ENCODE data around the gene ATP6V0D1. TPM values are rescaled to one million over a fixed set of nuclear protein-coding genes. Genes with fewer than 3 reads are reported as not detected.
A peak's percentile ranks its signal among the peaks of the same experiment; 100 is the strongest.

The ATP6V0D1 gene
- total and polyA plus RNA-seq, 2 experiments from 2014 or later = 20.6 to 68.7 TPM

DNA sequence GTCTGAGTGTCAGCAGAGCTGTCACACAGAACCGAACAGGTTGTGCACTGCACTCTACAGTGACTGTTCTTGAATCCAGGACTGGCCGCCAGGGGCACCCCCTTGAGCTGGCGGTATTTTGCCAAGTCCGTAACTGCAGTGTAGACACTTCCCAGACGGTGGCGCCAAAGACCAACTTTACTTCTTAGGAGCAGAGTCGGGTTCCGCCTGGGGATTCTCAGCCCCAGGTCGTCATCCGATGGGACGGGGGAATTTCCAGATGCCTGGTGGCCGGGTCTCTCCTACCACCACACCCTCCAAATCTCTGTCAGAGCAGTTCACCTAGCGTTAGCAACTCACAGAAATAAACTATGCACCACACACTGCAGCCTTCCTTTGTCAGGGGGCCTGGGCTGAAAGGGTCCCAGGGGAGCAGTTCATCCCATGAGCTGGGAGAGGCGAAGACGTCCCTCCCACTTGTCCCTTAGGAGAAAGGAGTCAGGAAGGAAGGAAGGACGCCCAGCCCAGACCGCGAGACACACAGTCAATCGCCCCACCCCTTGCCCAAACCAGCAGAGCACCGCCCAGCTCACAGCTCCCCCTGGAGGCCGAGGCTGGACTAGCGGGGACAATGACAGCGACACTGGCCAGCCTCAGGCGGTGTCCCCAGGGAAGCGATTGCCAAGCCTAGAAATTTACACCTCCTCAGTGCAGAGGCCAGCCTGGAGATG lies 40.3 kb upstream of the ATP6V0D1 start:
- Mint-ChIP-seq H3K36me3 (ENCODE audit: low read depth) (no peaks in the 10 kb centered on the region), H3K4me1 (no peaks in the 10 kb centered on the region; the same call in 1 of the 3 replicates), H3K4me3 (peak overlapping the region; percentile 75), H3K27me3 (ENCODE audit: insufficient read depth, low read depth, poor library complexity) (peaks cover 64% of the 10 kb centered on the region), H3K27ac (peak overlapping the region; percentile 95), H3K9me3 (no peaks in the 10 kb centered on the region; the same call in 2 of the 3 replicates)
- no peaks in the 10 kb centered on the region for H4K20me1 ChIP-seq (replicated peaks; ENCODE audit: insufficient read depth)
- ATAC-seq = peak; percentile 84
- TF ChIP-seq ZNF331 (CRISPR knock-in tag; IDR thresholded peaks at IDR 0.05; ENCODE audit: low read depth) = no peak
- no peak for TF ChIP-seq EZH2 (IDR thresholded peaks at IDR 0.05; ENCODE audit: low read depth, unreplicated experiment)
- TF ChIP-seq CREB1 (CRISPR knock-in tag; IDR thresholded peaks at IDR 0.05; ENCODE audit: low read depth) = peak; percentile 30; the same call in 1 of the 2 replicates
- TF ChIP-seq POLR2AphosphoS5 (IDR thresholded peaks at IDR 0.05; ENCODE audit: low read depth) = peak; percentile 52; the same call in 1 of the 2 replicates
- TF ChIP-seq, protein P1, sequence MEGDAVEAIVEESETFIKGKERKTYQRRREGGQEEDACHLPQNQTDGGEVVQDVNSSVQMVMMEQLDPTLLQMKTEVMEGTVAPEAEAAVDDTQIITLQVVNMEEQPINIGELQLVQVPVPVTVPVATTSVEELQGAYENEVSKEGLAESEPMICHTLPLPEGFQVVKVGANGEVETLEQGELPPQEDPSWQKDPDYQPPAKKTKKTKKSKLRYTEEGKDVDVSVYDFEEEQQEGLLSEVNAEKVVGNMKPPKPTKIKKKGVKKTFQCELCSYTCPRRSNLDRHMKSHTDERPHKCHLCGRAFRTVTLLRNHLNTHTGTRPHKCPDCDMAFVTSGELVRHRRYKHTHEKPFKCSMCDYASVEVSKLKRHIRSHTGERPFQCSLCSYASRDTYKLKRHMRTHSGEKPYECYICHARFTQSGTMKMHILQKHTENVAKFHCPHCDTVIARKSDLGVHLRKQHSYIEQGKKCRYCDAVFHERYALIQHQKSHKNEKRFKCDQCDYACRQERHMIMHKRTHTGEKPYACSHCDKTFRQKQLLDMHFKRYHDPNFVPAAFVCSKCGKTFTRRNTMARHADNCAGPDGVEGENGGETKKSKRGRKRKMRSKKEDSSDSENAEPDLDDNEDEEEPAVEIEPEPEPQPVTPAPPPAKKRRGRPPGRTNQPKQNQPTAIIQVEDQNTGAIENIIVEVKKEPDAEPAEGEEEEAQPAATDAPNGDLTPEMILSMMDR (conservative IDR thresholded peaks at IDR 0.05; ENCODE audit: low read depth in 2 of 2) = peak; percentile 76 to 99
- H3K4me3 ChIP-seq = peak overlapping the region; percentile 58
- peak; percentile 99 for DNase-seq (ENCODE audit: low spot score)
- peaks cover 60% of the 10 kb centered on the region for H3K27me3 ChIP-seq (ENCODE audit: insufficient read depth)
- H3F3A ChIP-seq (replicated peaks; ENCODE audit: low read depth) = no peaks in the 10 kb centered on the region
- H3K9me2 ChIP-seq (ENCODE audit: insufficient read depth) = no peaks in the 10 kb centered on the region
- H2AFZ ChIP-seq = peak overlapping the region; percentile 77
- H3K36me3 ChIP-seq (ENCODE audit: insufficient read depth) = no peaks in the 10 kb centered on the region
- H3K4me1 ChIP-seq (ENCODE audit: insufficient read depth) = peaks cover 2% of the 10 kb centered on the region; the same call in 1 of the 2 replicates
- peak overlapping the region; percentile 78; the same call in 1 of the 2 replicates for H3K27ac ChIP-seq (ENCODE audit: low read depth)
- peak overlapping the region; percentile 83 for H3K4me2 ChIP-seq
- no peaks in the 10 kb centered on the region for H3K79me2 ChIP-seq (replicated peaks; ENCODE audit: insufficient read depth)

DNA sequence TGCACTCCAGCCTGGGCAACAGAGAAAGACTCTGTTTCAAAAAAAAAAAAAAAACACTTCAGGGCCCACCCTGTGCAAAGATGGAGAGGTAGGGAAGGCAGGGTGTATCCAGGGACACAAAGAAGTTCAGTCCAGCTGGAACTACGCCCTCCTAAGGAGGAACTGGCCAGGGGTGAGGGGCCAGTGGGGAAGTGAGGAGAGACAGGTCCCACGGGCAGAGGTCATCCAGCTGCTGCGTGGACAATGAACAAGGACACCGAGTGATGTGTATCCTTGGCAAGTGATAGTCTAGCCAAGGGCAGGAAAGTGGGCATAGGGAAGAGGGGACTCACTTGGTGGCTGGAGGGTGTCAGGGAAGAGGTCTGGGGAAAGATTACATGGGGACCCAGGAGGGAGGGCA lies 38.3 kb upstream of the ATP6V0D1 start:
- no peaks in the 10 kb centered on the region for H3K36me3 ChIP-seq (ENCODE audit: insufficient read depth)
- no peak overlapping the region for H3K4me3 ChIP-seq
- H3K4me3 Mint-ChIP-seq = no peak overlapping the region
- no peaks in the 10 kb centered on the region; the same call in 2 of the 3 replicates for H3K9me3 Mint-ChIP-seq
- H3K79me2 ChIP-seq (replicated peaks; ENCODE audit: insufficient read depth) = no peaks in the 10 kb centered on the region
- no peak overlapping the region for H3K4me2 ChIP-seq
- peaks cover 51% of the 10 kb centered on the region for H3K27me3 Mint-ChIP-seq (ENCODE audit: insufficient read depth, low read depth, poor library complexity)
- H3K36me3 Mint-ChIP-seq (ENCODE audit: low read depth) = no peaks in the 10 kb centered on the region
- ATAC-seq (no peak), DNase-seq (ENCODE audit: low spot score) (no peak)
- peaks cover 43% of the 10 kb centered on the region for H3K27me3 ChIP-seq (ENCODE audit: insufficient read depth)
- H4K20me1 ChIP-seq (replicated peaks; ENCODE audit: insufficient read depth) = no peaks in the 10 kb centered on the region
- no peaks in the 10 kb centered on the region for H3F3A ChIP-seq (replicated peaks; ENCODE audit: low read depth)
- H3K27ac Mint-ChIP-seq = no peak overlapping the region
- no peaks in the 10 kb centered on the region for H3K9me2 ChIP-seq (ENCODE audit: insufficient read depth)
- no peak overlapping the region for H2AFZ ChIP-seq
- H3K4me1 Mint-ChIP-seq = no peaks in the 10 kb centered on the region; the same call in 2 of the 3 replicates
- H3K27ac ChIP-seq (ENCODE audit: low read depth) = no peak overlapping the region
- H3K4me1 ChIP-seq (ENCODE audit: insufficient read depth) = no peaks in the 10 kb centered on the region
- TF ChIP-seq, protein P2, sequence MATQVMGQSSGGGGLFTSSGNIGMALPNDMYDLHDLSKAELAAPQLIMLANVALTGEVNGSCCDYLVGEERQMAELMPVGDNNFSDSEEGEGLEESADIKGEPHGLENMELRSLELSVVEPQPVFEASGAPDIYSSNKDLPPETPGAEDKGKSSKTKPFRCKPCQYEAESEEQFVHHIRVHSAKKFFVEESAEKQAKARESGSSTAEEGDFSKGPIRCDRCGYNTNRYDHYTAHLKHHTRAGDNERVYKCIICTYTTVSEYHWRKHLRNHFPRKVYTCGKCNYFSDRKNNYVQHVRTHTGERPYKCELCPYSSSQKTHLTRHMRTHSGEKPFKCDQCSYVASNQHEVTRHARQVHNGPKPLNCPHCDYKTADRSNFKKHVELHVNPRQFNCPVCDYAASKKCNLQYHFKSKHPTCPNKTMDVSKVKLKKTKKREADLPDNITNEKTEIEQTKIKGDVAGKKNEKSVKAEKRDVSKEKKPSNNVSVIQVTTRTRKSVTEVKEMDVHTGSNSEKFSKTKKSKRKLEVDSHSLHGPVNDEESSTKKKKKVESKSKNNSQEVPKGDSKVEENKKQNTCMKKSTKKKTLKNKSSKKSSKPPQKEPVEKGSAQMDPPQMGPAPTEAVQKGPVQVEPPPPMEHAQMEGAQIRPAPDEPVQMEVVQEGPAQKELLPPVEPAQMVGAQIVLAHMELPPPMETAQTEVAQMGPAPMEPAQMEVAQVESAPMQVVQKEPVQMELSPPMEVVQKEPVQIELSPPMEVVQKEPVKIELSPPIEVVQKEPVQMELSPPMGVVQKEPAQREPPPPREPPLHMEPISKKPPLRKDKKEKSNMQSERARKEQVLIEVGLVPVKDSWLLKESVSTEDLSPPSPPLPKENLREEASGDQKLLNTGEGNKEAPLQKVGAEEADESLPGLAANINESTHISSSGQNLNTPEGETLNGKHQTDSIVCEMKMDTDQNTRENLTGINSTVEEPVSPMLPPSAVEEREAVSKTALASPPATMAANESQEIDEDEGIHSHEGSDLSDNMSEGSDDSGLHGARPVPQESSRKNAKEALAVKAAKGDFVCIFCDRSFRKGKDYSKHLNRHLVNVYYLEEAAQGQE (IDR thresholded peaks at IDR 0.05; ENCODE audit: unreplicated experiment) = no peak
- TF ChIP-seq, protein P1 (conservative IDR thresholded peaks at IDR 0.05; ENCODE audit: low read depth in 2 of 2) = no peak
- TF ChIP-seq EZH2phosphoT487 (IDR thresholded peaks at IDR 0.05; ENCODE audit: unreplicated experiment) = no peak
- no peak for TF ChIP-seq NANOG (IDR thresholded peaks at IDR 0.05; ENCODE audit: borderline replicate concordance)
- TF ChIP-seq POLR2AphosphoS5 (IDR thresholded peaks at IDR 0.05; ENCODE audit: low read depth) = no peak
- no peak for TF ChIP-seq CREB1 (CRISPR knock-in tag; IDR thresholded peaks at IDR 0.05; ENCODE audit: low read depth)
